Ovary (tissue), 3 donors: Measurements from ENCODE around the gene COL8A1.

ENCODE experiments used
- CTCF ChIP-seq, 3 donors: fragments of 450-650 bp in 2 of 3; fragments of 200-600 bp in 1 of 3; IDR thresholded peaks; one replicate each; pipeline versions ENCODE4 v1.5.1 to v1.8.0; 2016 to 2022; ENCODE audit warnings: antibody characterized with exemption in 3 of 3, mild to moderate bottlenecking in 1 of 3
- EP300 ChIP-seq: sonication (generic); formaldehyde crosslinking; IDR thresholded peaks from one replicate; pipeline ENCODE4 v1.6.1; 2017; ENCODE audit warnings: antibody characterized with exemption
- POLR2A ChIP-seq: fragments of 450-650 bp; IDR thresholded peaks from one replicate; pipeline ENCODE4 v1.6.1; 2017; ENCODE audit warnings: antibody characterized with exemption, mild to moderate bottlenecking, moderate library complexity
- donor health status: DM: no; HTN: no; CAD: no.

GRCh38 chr3:99690761-99691369, 52.5 kb downstream of the COL8A1 start:
- TF ChIP-seq CTCF (IDR thresholded peaks at IDR 0.05): no peak
- TF ChIP-seq POLR2A: no peak
- no peak for TF ChIP-seq EP300
